ENCODE measurements around the gene KCNK5. TPM values are rescaled to one million over a fixed set of nuclear protein-coding genes. Genes with fewer than 3 reads are reported as not detected.

Gene KCNK5
- total RNA-seq, 1 donor from 2014 or later: not detected

DNA sequence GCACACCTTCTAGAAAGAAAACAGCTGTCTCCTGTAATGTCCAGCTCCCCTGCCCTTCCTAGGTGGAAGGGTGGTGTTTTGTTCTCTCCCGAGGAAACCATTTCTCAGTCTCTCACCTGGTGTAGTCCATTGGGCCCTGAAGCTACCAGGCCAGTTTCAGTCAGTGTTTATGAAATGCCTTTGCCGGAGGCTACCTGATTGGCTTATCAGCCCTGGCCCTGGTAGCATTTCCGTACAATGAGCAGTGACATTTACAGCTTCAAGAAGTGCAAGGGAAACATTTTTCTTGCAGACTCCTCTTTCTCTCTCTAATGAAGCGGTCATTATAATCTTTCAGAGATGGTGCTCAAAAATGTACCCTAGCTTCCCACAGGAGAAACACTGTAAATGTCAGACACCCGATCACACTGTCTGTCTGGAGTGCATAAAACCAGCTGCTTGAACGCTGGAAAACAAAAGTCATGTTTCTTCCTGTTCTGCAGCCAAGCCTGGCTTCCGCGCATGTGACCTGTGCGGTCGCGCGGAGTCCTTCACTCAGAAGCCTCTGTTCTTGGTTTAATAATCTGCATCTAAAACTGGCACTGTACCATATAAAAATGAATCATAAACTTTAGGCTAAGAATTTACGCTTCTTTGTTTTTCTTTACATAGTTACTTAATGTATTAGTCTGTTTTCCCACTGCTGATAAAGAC is 85.9 kb downstream of the KCNK5 start:
- DNase-seq (ENCODE audit: extremely low read depth, low read depth, low spot score): no peak

GRCh38 chr6:39140556-39141167 is 88.6 kb downstream of the KCNK5 start:
- no peak for DNase-seq (ENCODE audit: extremely low read depth, low read depth, low spot score)

Other genes starting within 250 kb of the KCNK5 start
- not detected in 2 replicates for gene GLP1R, start 180.7 kb downstream of the KCNK5 start, total RNA-seq
- gene SAYSD1, start 114.3 kb downstream of the KCNK5 start, total RNA-seq: 12.2 and 16.7 TPM in 2 replicates
- gene KCNK17, start 84.9 kb upstream of the KCNK5 start, total RNA-seq: not detected in 2 replicates
- not detected in 2 replicates for gene KCNK16, start 93.2 kb upstream of the KCNK5 start, total RNA-seq